Lower leg skin (tissue), 4 donors: Measurements from ENCODE around the gene LDLRAP1. TPM values are rescaled to one million over a fixed set of nuclear protein-coding genes. Genes with fewer than 3 reads are reported as not detected.

Experiments used
- DNase-seq, 2 donors: peaks; one replicate each; pipeline ENCODE4 v3.0.0-alpha.2; 2019; ENCODE audit warnings: low spot score in 2 of 2
- H3K4me3 ChIP-seq: fragments of 200-600 bp; sonication (generic); 2 replicates; pipeline ENCODE4 v1.5.1; 2017; ENCODE audit warnings: mild to moderate bottlenecking, low read depth; ENCODE audit not compliant: poor library complexity, severe bottlenecking
- CTCF ChIP-seq, 3 donors: fragments of 450-650 bp; IDR thresholded peaks; one replicate each; pipeline ENCODE4 v1.5.1; 2016; ENCODE audit warnings: antibody characterized with exemption in 3 of 3, mild to moderate bottlenecking in 3 of 3, moderate library complexity in 2 of 3
- POLR2A ChIP-seq, 2 donors: fragments of 450-650 bp; IDR thresholded peaks; one replicate each; pipeline ENCODE4 v1.6.1; 2016 to 2017; ENCODE audit warnings: antibody characterized with exemption in 2 of 2, mild to moderate bottlenecking in 1 of 2, moderate library complexity in 1 of 2
- WGBS, 2 donors: methylation state at CpG; one replicate each; pipeline ENCODE4 v1.1.5; 2018; 5-methylcytosine and 5-hydroxymethylcytosine counted together
- intact Hi-C: fragments of 100-400 bp; cut with DNase I; formaldehyde crosslinking; loops from one replicate; pipeline ENCODE4 v1.15.0; 2023; ENCODE audit warnings: low total_unique reads
- total RNA-seq, 4 donors: library from RNA; depleted of rRNA; stranded (reverse); fragments of >200 nt; gene quantifications; one replicate each; pipeline ENCODE4 v1.1.0, GENCODE V29; 2016

The LDLRAP1 gene
- total RNA-seq, 4 donors from 2014 or later = 26.9 to 36.7 (median 27.2) TPM

GRCh38 chr1:25544243-25544764, 898 bp downstream of the LDLRAP1 start:
- H3K4me3 ChIP-seq = peak overlapping the region; percentile 54
- peak in 1 of 2 donors; percentile 81 for DNase-seq
- TF ChIP-seq POLR2A (IDR thresholded peaks at IDR 0.05) (no peak), CTCF (IDR thresholded peaks at IDR 0.05) (no peak)
- 8 to 10% methylated on average over 19 to 22 of the region's 25 CpGs for WGBS, 2 donors
- intact Hi-C loops = no loop called here

- H3K4me3 ChIP-seq = no peak overlapping the region
- peak in 1 of 2 donors; percentile 86 for DNase-seq
- WGBS, 2 donors = 29% methylated on average over 6 of the region's 6 CpGs
- intact Hi-C loops = no loop called here
- TF ChIP-seq POLR2A (IDR thresholded peaks at IDR 0.05) = no peak
- no peak for TF ChIP-seq CTCF (IDR thresholded peaks at IDR 0.05)
Observed at GRCh38 chr1:25544819-25545218, 1.4 kb downstream of the LDLRAP1 start.

- H3K4me3 ChIP-seq = no peak overlapping the region
- 75 to 94% methylated on average over 3 of the region's 3 CpGs for WGBS, 2 donors
- TF ChIP-seq POLR2A (IDR thresholded peaks at IDR 0.05) = no peak
- TF ChIP-seq CTCF (IDR thresholded peaks at IDR 0.05) = no peak
- intact Hi-C loops = no loop called here
- DNase-seq = no peak
Observed at GRCh38 chr1:25545767-25546166, 2.4 kb downstream of the LDLRAP1 start.

GRCh38 chr1:25546193-25546592, 2.8 kb downstream of the LDLRAP1 start:
- WGBS, 2 donors = 75 to 100% methylated on average over 1 of the region's 1 CpG

GRCh38 chr1:25548601-25549000, 5.2 kb downstream of the LDLRAP1 start:
- no peak for DNase-seq
- H3K4me3 ChIP-seq = no peak overlapping the region
- TF ChIP-seq POLR2A (IDR thresholded peaks at IDR 0.05) = no peak
- TF ChIP-seq CTCF (IDR thresholded peaks at IDR 0.05) = no peak
- 76 to 79% methylated on average over 4 of the region's 4 CpGs for WGBS, 2 donors
- intact Hi-C loops = no loop called here

More at GRCh38 chr1:25546193-25546592, 2.8 kb downstream of the LDLRAP1 start:
- no peak for DNase-seq
- H3K4me3 ChIP-seq = no peak overlapping the region
- intact Hi-C loops = no loop called here
- no peak for TF ChIP-seq POLR2A (IDR thresholded peaks at IDR 0.05)
- no peak for TF ChIP-seq CTCF (IDR thresholded peaks at IDR 0.05)
